H54 (cell line): ENCODE data around the gene VSIG10L2.

Experiments
- DNase-seq: peaks from one replicate; pipeline ENCODE4 v3.0.0; 2011; ENCODE audit warnings: low spot score, mixed read lengths; ENCODE audit not compliant: insufficient read length
- FAIRE-seq: peaks from 3 replicates; lab custom pipeline; 2011; peaks lifted over from hg19 to GRCh38; lab: Jason Lieb, UNC
- POLR2A ChIP-seq: IDR thresholded peaks from 2 replicates; pipeline ENCODE4 v1.6.1; 2011; ENCODE audit warnings: low read depth, mild to moderate bottlenecking, low read length

Gene VSIG10L2

GRCh38 chr11:125935618-125936199 lies 10.1 kb upstream of the VSIG10L2 start:
- FAIRE-seq (no peak), DNase-seq (no peak)
- TF ChIP-seq POLR2A, result no peak

- DNase-seq, result no peak
- TF ChIP-seq POLR2A, result no peak
- no peak for FAIRE-seq
Observed at GRCh38 chr11:125938418-125938817, 7.4 kb upstream of the VSIG10L2 start.

GRCh38 chr11:125939081-125939521 lies 6.7 kb upstream of the VSIG10L2 start:
- DNase-seq, result no peak
- TF ChIP-seq POLR2A, result no peak

GRCh38 chr11:125940145-125940544 lies 5.7 kb upstream of the VSIG10L2 start:
- TF ChIP-seq POLR2A, result no peak
- DNase-seq, result no peak
- FAIRE-seq, result no peak

More at GRCh38 chr11:125939081-125939521, 6.7 kb upstream of the VSIG10L2 start:
- FAIRE-seq, result no peak

GRCh38 chr11:125941267-125941618 lies 4.6 kb upstream of the VSIG10L2 start:
- no peak for FAIRE-seq
- no peak for TF ChIP-seq POLR2A
- no peak for DNase-seq

GRCh38 chr11:125941619-125942611 lies 3.9 kb upstream of the VSIG10L2 start:
- no peak for TF ChIP-seq POLR2A
- FAIRE-seq, result no peak

GRCh38 chr11:125942771-125943428 lies 2.9 kb upstream of the VSIG10L2 start:
- TF ChIP-seq POLR2A, result no peak
- FAIRE-seq, result no peak
- no peak for DNase-seq

More at GRCh38 chr11:125941619-125942611, 3.9 kb upstream of the VSIG10L2 start:
- DNase-seq, result peak; percentile 19

- no peak for TF ChIP-seq POLR2A
- DNase-seq, result no peak
- no peak for FAIRE-seq
Observed at GRCh38 chr11:125943661-125944349, 2.0 kb upstream of the VSIG10L2 start.

- no peak for FAIRE-seq
- no peak for TF ChIP-seq POLR2A
Observed at GRCh38 chr11:125944350-125945010, 1.4 kb upstream of the VSIG10L2 start.

GRCh38 chr11:125945011-125945796 lies 640 bp upstream of the VSIG10L2 start:
- DNase-seq (no peak), FAIRE-seq (no peak)
- TF ChIP-seq POLR2A, result no peak

More at GRCh38 chr11:125944350-125945010, 1.4 kb upstream of the VSIG10L2 start:
- DNase-seq, result no peak

GRCh38 chr11:125946712-125947418 lies 1.0 kb downstream of the VSIG10L2 start:
- TF ChIP-seq POLR2A, result no peak
- DNase-seq (no peak), FAIRE-seq (no peak)
